IMR-90 (cell line): ENCODE results near the gene NALCN. TPM values are rescaled to one million over a fixed set of nuclear protein-coding genes. Genes with fewer than 3 reads are reported as not detected.

Source experiments
- ATAC-seq: fragments of 200-7000 bp; cut with Tn5 transposase; 2 replicates; pipeline ENCODE4 v1.9.1; 2020; ENCODE audit warnings: low read depth, mild to moderate bottlenecking, moderate library complexity
- BruUV-seq: library from RNA; stranded (reverse); fragments of 400-500 nt; replicated peaks from 2 replicates; lab custom pipeline; 2021; lab: Mats Ljungman, UMichigan
- CTCF ChIA-PET: fragments of 300-600 bp; formaldehyde crosslinking; extraction: SDS; loops from one replicate; lab custom pipeline; 2021; ENCODE audit warnings: antibody characterized with exemption; lab: Yijun Ruan, JAX
- POLR2A ChIA-PET: fragments of 300-600 bp; sonication (Branson Sonifier 250); formaldehyde crosslinking; loops from one replicate; lab custom pipeline; 2022; ENCODE audit warnings: antibody characterized with exemption; ENCODE audit not compliant: unreplicated experiment; lab: Charles Lee
- DNase-seq: peaks from one replicate; pipeline ENCODE4 v3.0.0; 2013
- H2AFZ ChIP-seq: replicated peaks from 2 replicates; pipeline ENCODE3; 2013; ENCODE audit warnings: low read length, mild to moderate bottlenecking; ENCODE audit not compliant: poor library complexity
- H2AK5ac ChIP-seq: 2 replicates; pipeline ENCODE4 v1.6.1; 2013; ENCODE audit warnings: low read depth, low read length, inconsistent platforms
- H2AK9ac ChIP-seq: replicated peaks from 2 replicates; pipeline ENCODE3; 2013; ENCODE audit warnings: mild to moderate bottlenecking, low read depth, low read length, moderate library complexity; ENCODE audit not compliant: poor library complexity
- H2BK120ac ChIP-seq: 2 replicates; pipeline ENCODE4 v1.6.1; 2013; ENCODE audit warnings: low read depth, low read length, inconsistent platforms
- H2BK15ac ChIP-seq: 3 replicates; pipeline ENCODE4 v1.6.1; 2013; ENCODE audit warnings: low read depth, low read length, inconsistent platforms
- H2BK20ac ChIP-seq: 2 replicates; pipeline ENCODE4 v1.6.1; 2013; ENCODE audit warnings: low read depth, mild to moderate bottlenecking, inconsistent platforms, low read length, moderate library complexity
- H2BK5ac ChIP-seq: 2 replicates; pipeline ENCODE4 v1.6.1; 2013; ENCODE audit warnings: mild to moderate bottlenecking, low read depth, low read length, inconsistent platforms; ENCODE audit not compliant: poor library complexity, severe bottlenecking
- H3K14ac ChIP-seq: replicated peaks from 2 replicates; pipeline ENCODE4 v1.6.1; 2013; ENCODE audit warnings: low read depth, low read length, inconsistent platforms
- H3K18ac ChIP-seq: 2 replicates; pipeline ENCODE4 v1.6.1; 2013; ENCODE audit warnings: low read depth, low read length, control low read depth
- H3K23ac ChIP-seq: 2 replicates; pipeline ENCODE4 v1.6.1; 2013; ENCODE audit warnings: low read depth, low read length, inconsistent platforms
- H3K27ac ChIP-seq: 2 replicates; pipeline ENCODE4 v1.5.1; 2013; ENCODE audit warnings: mild to moderate bottlenecking, control low read depth, low read length; ENCODE audit not compliant: insufficient read depth
- H3K27me3 ChIP-seq: 2 replicates; pipeline ENCODE4 v1.6.1; 2013; ENCODE audit warnings: low read length; ENCODE audit not compliant: control insufficient read depth, insufficient read depth
- H3K36me3 ChIP-seq: 2 replicates; pipeline ENCODE4 v1.6.1; 2013; ENCODE audit warnings: low read length, mixed read lengths; ENCODE audit not compliant: control insufficient read depth, insufficient read depth
- H3K4ac ChIP-seq: 2 replicates; pipeline ENCODE4 v1.6.1; 2013; ENCODE audit warnings: low read depth, low read length, inconsistent platforms
- H3K4me1 ChIP-seq: 2 replicates; pipeline ENCODE4 v1.6.1; 2013; ENCODE audit warnings: low read length, mixed read lengths; ENCODE audit not compliant: control insufficient read depth, insufficient read depth
- H3K4me2 ChIP-seq: 2 replicates; pipeline ENCODE4 v1.6.1; 2013; ENCODE audit warnings: low read depth, mild to moderate bottlenecking, control low read depth, low read length, moderate library complexity
- H3K4me3 ChIP-seq: 2 replicates; pipeline ENCODE4 v1.5.1; 2013; ENCODE audit warnings: low read depth, mild to moderate bottlenecking, control low read depth, low read length, moderate library complexity; ENCODE audit not compliant: insufficient read depth
- H3K56ac ChIP-seq: 2 replicates; pipeline ENCODE4 v1.6.1; 2013; ENCODE audit warnings: low read length, inconsistent platforms; ENCODE audit not compliant: insufficient read depth; ENCODE audit errors: extremely low read depth
- H3K79me1 ChIP-seq, 2 experiments: 2 replicates each; pipeline ENCODE4 v1.6.1; 2013; ENCODE audit warnings: low read length in 2 of 2, inconsistent platforms in 1 of 2, low read depth in 1 of 2
- H3K9ac ChIP-seq: 2 replicates; pipeline ENCODE4 v1.6.1; 2013; ENCODE audit warnings: low read depth, low read length, control low read depth
- H3K9me1 ChIP-seq: 2 replicates; pipeline ENCODE4 v1.6.1; 2013; ENCODE audit warnings: low read length, inconsistent platforms; ENCODE audit not compliant: insufficient read depth
- H3K9me3 ChIP-seq: 2 replicates; pipeline ENCODE4 v1.6.1; 2013; ENCODE audit warnings: low read length; ENCODE audit not compliant: control insufficient read depth, insufficient read depth
- H4K20me1 ChIP-seq: 2 replicates; pipeline ENCODE4 v1.6.1; 2013; ENCODE audit warnings: low read length, inconsistent platforms; ENCODE audit not compliant: insufficient read depth
- H4K5ac ChIP-seq: 2 replicates; pipeline ENCODE4 v1.6.1; 2013; ENCODE audit warnings: mild to moderate bottlenecking, low read depth, low read length, control low read depth
- H4K8ac ChIP-seq, 2 experiments: 2 replicates each; pipeline ENCODE4 v1.6.1; 2013; ENCODE audit warnings: low read depth in 2 of 2, low read length in 2 of 2, control low read depth in 1 of 2, inconsistent platforms in 1 of 2
- H4K91ac ChIP-seq: 2 replicates; pipeline ENCODE4 v1.6.1; 2013; ENCODE audit warnings: low read depth, low read length, inconsistent platforms; ENCODE audit not compliant: insufficient read depth
- FOS ChIP-seq: fragments of 150-350 bp; IDR thresholded peaks from 2 replicates; pipeline ENCODE4 v1.6.1; 2016; ENCODE audit warnings: low read depth, low read length
- RAD21 ChIP-seq: IDR thresholded peaks from 2 replicates; pipeline ENCODE4 v1.6.1; 2012; ENCODE audit warnings: low read length, improper control_type of control experiment
- RCOR1 ChIP-seq: IDR thresholded peaks from 2 replicates; pipeline ENCODE4 v1.6.1; 2012; ENCODE audit warnings: mild to moderate bottlenecking, low read length, improper control_type of control experiment; ENCODE audit not compliant: insufficient replicate concordance
- USF2 ChIP-seq: fragments of 150-350 bp; IDR thresholded peaks from 2 replicates; pipeline ENCODE4 v1.6.1; 2017; ENCODE audit warnings: mild to moderate bottlenecking, antibody characterized with exemption, low read length, low read depth
- WGBS, 2 experiments: methylation state at CpG; one replicate each; pipeline versions ENCODE4 v1.1.5 to v1.1.7; 2013; ENCODE audit warnings: missing lambda C conversion rate in 2 of 2; ENCODE audit not compliant: insufficient read length in 1 of 2; ENCODE audit errors: extremely low coverage in 2 of 2; 5-methylcytosine and 5-hydroxymethylcytosine counted together
- dilution Hi-C: fragments of 300-500 bp; cut with HindIII; formaldehyde crosslinking; loops from one replicate; pipeline ENCODE4 v1.14.3; 2018; ENCODE audit warnings: low sequenced_read_pairs; ENCODE audit not compliant: unreplicated experiment
- in situ Hi-C: fragments of 300-500 bp; cut with MboI; formaldehyde crosslinking; loops from 3 replicates; pipeline ENCODE4 v1.14.3; 2019; ENCODE audit warnings: low sequenced_read_pairs, inconsistent platforms, mixed read lengths
- intact Hi-C: fragments of 100-400 bp; cut with micrococcal nuclease; formaldehyde crosslinking; loops from 2 replicates; pipeline ENCODE4 v1.10.0; 2022
- polyA plus RNA-seq, 3 experiments: library from polyadenylated mRNA; depleted of rRNA; stranded (reverse); fragments of >200 nt; gene quantifications; 2 replicates each; pipeline ENCODE4 v1.2.3, GENCODE V29; 2012; ENCODE audit warnings: low replicate concordance in 1 of 3
- total RNA-seq: library from RNA; depleted of rRNA; stranded (reverse); fragments of >200 nt; gene quantifications from 2 replicates; pipeline ENCODE4 v1.2.3, GENCODE V29; 2012

Gene NALCN
- total and polyA plus RNA-seq, 2 of the 4 experiments (the other 2 are of a cell fraction), result 2.9 to 4.8 TPM

DNA sequence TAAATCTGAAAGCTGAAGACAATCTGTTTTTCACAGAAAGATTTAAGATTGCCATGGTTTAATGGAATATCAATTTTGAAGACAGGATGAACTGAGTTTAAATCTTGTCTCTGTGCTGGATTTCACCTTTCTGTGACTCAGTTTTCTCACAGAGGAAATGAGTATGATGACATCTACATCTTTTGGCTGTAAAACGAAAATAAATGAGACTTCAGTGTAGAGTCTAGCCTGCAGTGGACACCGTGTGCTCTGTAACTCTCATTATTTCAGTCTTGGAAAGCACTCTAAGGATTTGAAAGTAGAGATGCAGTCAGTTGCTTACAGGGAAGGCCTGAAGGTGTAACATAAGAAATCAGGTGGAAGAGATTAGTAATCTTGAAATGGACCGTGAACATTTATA, 150.4 kb downstream of the NALCN start:
- POLR2A ChIA-PET, result no interaction called here
- DNase-seq, result no peak
- H3K79me1 ChIP-seq, result no peaks in the 10 kb centered on the region

More for the DNA sequence above, 150.4 kb downstream of the NALCN start:
- in situ Hi-C loops (no loop called here), intact Hi-C loops (no loop called here), dilution Hi-C loops (no loop called here)
- no peak overlapping the region for H2BK5ac ChIP-seq
- no peaks in the 10 kb centered on the region for H3K9me3 ChIP-seq
- no peak overlapping the region for H3K4me2 ChIP-seq
- no peak overlapping the region for H3K18ac ChIP-seq
- H3K36me3 ChIP-seq, result no peaks in the 10 kb centered on the region
- no peak for TF ChIP-seq FOS
- TF ChIP-seq USF2, result no peak
- TF ChIP-seq RCOR1, result no peak
- TF ChIP-seq RAD21, result no peak
- no CpG with 5 or more reads among the region's 3 CpGs for WGBS, 2 experiments
- BruUV-seq, result no TSS peak
- no peak overlapping the region for H3K4me3 ChIP-seq
- ATAC-seq, result no peak
- CTCF ChIA-PET, result no interaction called here
- H2AK5ac ChIP-seq, result no peak overlapping the region
- H3K27ac ChIP-seq, result no peak overlapping the region
- no peaks in the 10 kb centered on the region for H3K4me1 ChIP-seq
- no peak overlapping the region for H4K8ac ChIP-seq
- H2BK15ac ChIP-seq, result no peak overlapping the region
- no peak overlapping the region for H3K23ac ChIP-seq
- H4K5ac ChIP-seq, result no peak overlapping the region
- no peaks in the 10 kb centered on the region for H4K20me1 ChIP-seq
- no peaks in the 10 kb centered on the region for H3K9me1 ChIP-seq
- H3K56ac ChIP-seq, result no peak overlapping the region
- no peak overlapping the region for H3K14ac ChIP-seq
- H3K27me3 ChIP-seq, result no peaks in the 10 kb centered on the region
- no peak overlapping the region for H4K91ac ChIP-seq
- H2AFZ ChIP-seq, result no peak overlapping the region
- no peak overlapping the region for H2BK20ac ChIP-seq
- H3K9ac ChIP-seq, result no peak overlapping the region
- no peak overlapping the region for H2BK120ac ChIP-seq
- H3K4ac ChIP-seq, result no peak overlapping the region
- H2AK9ac ChIP-seq, result no peak overlapping the region
